ENCODE data around the gene RNF111.

RNF111 gene

GRCh38 chr15:59026207-59026606 lies 38.7 kb downstream of the RNF111 start:
- no peak overlapping the region for H3K9ac ChIP-seq (ENCODE audit: insufficient read length)
- no peaks in the 10 kb centered on the region for H3K9me3 ChIP-seq (ENCODE audit: low read depth, low read length)
- H3K36me3 ChIP-seq (ENCODE audit: insufficient read depth, low read length) = peaks cover 17% of the 10 kb centered on the region
- DNase-seq (ENCODE audit: low read depth, low spot score) = no peak
- no peak overlapping the region for H3K4me3 ChIP-seq
- no peak overlapping the region for H3K27ac ChIP-seq
- TF ChIP-seq EZH2 (IDR thresholded peaks at IDR 0.05) = no peak
- TF ChIP-seq POLR2AphosphoS5 (IDR thresholded peaks at IDR 0.05; ENCODE audit: borderline replicate concordance, low read depth, low read length) = no peak
- TF ChIP-seq FOXP2 (optimal IDR thresholded peaks at IDR 0.05; ENCODE audit: control extremely low read depth, extremely low read length, insufficient read depth) = no peak

GRCh38 chr15:59028387-59028955 lies 41.0 kb downstream of the RNF111 start:
- no peaks in the 10 kb centered on the region for H3K9me3 ChIP-seq (ENCODE audit: low read depth, low read length)
- peaks cover 33% of the 10 kb centered on the region for H3K36me3 ChIP-seq (ENCODE audit: insufficient read depth, low read length)
- no peak overlapping the region for H3K4me3 ChIP-seq
- no peak for DNase-seq (ENCODE audit: low read depth, low spot score)
- no peak overlapping the region for H3K27ac ChIP-seq
- H3K9ac ChIP-seq (ENCODE audit: insufficient read length) = no peak overlapping the region
- TF ChIP-seq FOXP2 (optimal IDR thresholded peaks at IDR 0.05; ENCODE audit: control extremely low read depth, extremely low read length, insufficient read depth) = no peak
- TF ChIP-seq EZH2 (IDR thresholded peaks at IDR 0.05) = no peak
- TF ChIP-seq POLR2AphosphoS5 (IDR thresholded peaks at IDR 0.05; ENCODE audit: borderline replicate concordance, low read depth, low read length) = no peak

- H3K4me3 ChIP-seq = no peak overlapping the region
- no peak overlapping the region for H3K9ac ChIP-seq (ENCODE audit: insufficient read length)
- no peak for DNase-seq (ENCODE audit: low read depth, low spot score)
- H3K9me3 ChIP-seq (ENCODE audit: low read depth, low read length) = no peaks in the 10 kb centered on the region
- TF ChIP-seq POLR2AphosphoS5 (IDR thresholded peaks at IDR 0.05; ENCODE audit: borderline replicate concordance, low read depth, low read length) = no peak
- TF ChIP-seq EZH2 (IDR thresholded peaks at IDR 0.05) = no peak
- TF ChIP-seq FOXP2 (optimal IDR thresholded peaks at IDR 0.05; ENCODE audit: control extremely low read depth, extremely low read length, insufficient read depth) = no peak
- peaks cover 42% of the 10 kb centered on the region for H3K36me3 ChIP-seq (ENCODE audit: insufficient read depth, low read length)
- H3K27ac ChIP-seq = no peak overlapping the region
Measured at GRCh38 chr15:59029554-59029953, 42.1 kb downstream of the RNF111 start.

- TF ChIP-seq POLR2AphosphoS5 (IDR thresholded peaks at IDR 0.05; ENCODE audit: borderline replicate concordance, low read depth, low read length) (no peak), EZH2 (IDR thresholded peaks at IDR 0.05) (no peak), FOXP2 (optimal IDR thresholded peaks at IDR 0.05; ENCODE audit: control extremely low read depth, extremely low read length, insufficient read depth) (no peak)
- no peak overlapping the region for H3K27ac ChIP-seq
- no peak overlapping the region for H3K9ac ChIP-seq (ENCODE audit: insufficient read length)
- H3K4me3 ChIP-seq = no peak overlapping the region
- H3K36me3 ChIP-seq (ENCODE audit: insufficient read depth, low read length) = peaks cover 50% of the 10 kb centered on the region
- no peaks in the 10 kb centered on the region for H3K9me3 ChIP-seq (ENCODE audit: low read depth, low read length)
- no peak for DNase-seq (ENCODE audit: low read depth, low spot score)
Measured at GRCh38 chr15:59035201-59035600, 47.7 kb downstream of the RNF111 start.

- Histone ChIP-seq H3K27ac (no peak overlapping the region), H3K9ac (ENCODE audit: insufficient read length) (no peak overlapping the region), H3K36me3 (ENCODE audit: insufficient read depth, low read length) (peaks cover 28% of the 10 kb centered on the region), H3K9me3 (ENCODE audit: low read depth, low read length) (no peaks in the 10 kb centered on the region), H3K4me3 (no peak overlapping the region)
- TF ChIP-seq EZH2 (IDR thresholded peaks at IDR 0.05) = no peak
- TF ChIP-seq FOXP2 (optimal IDR thresholded peaks at IDR 0.05; ENCODE audit: control extremely low read depth, extremely low read length, insufficient read depth) = no peak
- no peak for TF ChIP-seq POLR2AphosphoS5 (IDR thresholded peaks at IDR 0.05; ENCODE audit: borderline replicate concordance, low read depth, low read length)
- DNase-seq (ENCODE audit: low read depth, low spot score) = no peak
Measured at GRCh38 chr15:59039225-59039624, 51.8 kb downstream of the RNF111 start.

GRCh38 chr15:59042041-59042440 lies 54.6 kb downstream of the RNF111 start:
- no peak for TF ChIP-seq FOXP2 (optimal IDR thresholded peaks at IDR 0.05; ENCODE audit: control extremely low read depth, extremely low read length, insufficient read depth)
- no peak for TF ChIP-seq POLR2AphosphoS5 (IDR thresholded peaks at IDR 0.05; ENCODE audit: borderline replicate concordance, low read depth, low read length)
- no peak for TF ChIP-seq EZH2 (IDR thresholded peaks at IDR 0.05)

GRCh38 chr15:59048897-59049296 lies 61.4 kb downstream of the RNF111 start:
- Histone ChIP-seq H3K4me3 (no peak overlapping the region), H3K27ac (no peak overlapping the region), H3K9ac (ENCODE audit: insufficient read length) (no peak overlapping the region), H3K36me3 (ENCODE audit: insufficient read depth, low read length) (peaks cover 33% of the 10 kb centered on the region), H3K9me3 (ENCODE audit: low read depth, low read length) (peaks cover 6% of the 10 kb centered on the region; the same call in 1 of the 2 replicates)
- TF ChIP-seq FOXP2 (optimal IDR thresholded peaks at IDR 0.05; ENCODE audit: control extremely low read depth, extremely low read length, insufficient read depth) = no peak
- TF ChIP-seq POLR2AphosphoS5 (IDR thresholded peaks at IDR 0.05; ENCODE audit: borderline replicate concordance, low read depth, low read length) = no peak
- no peak for TF ChIP-seq EZH2 (IDR thresholded peaks at IDR 0.05)
- DNase-seq (ENCODE audit: low read depth, low spot score) = no peak

More at GRCh38 chr15:59042041-59042440, 54.6 kb downstream of the RNF111 start:
- Histone ChIP-seq H3K9me3 (ENCODE audit: low read depth, low read length) (no peaks in the 10 kb centered on the region), H3K4me3 (no peak overlapping the region), H3K27ac (no peak overlapping the region), H3K9ac (ENCODE audit: insufficient read length) (no peak overlapping the region), H3K36me3 (ENCODE audit: insufficient read depth, low read length) (peaks cover 17% of the 10 kb centered on the region)
- no peak for DNase-seq (ENCODE audit: low read depth, low spot score)

GRCh38 chr15:59051873-59052861 lies 64.7 kb downstream of the RNF111 start:
- Histone ChIP-seq H3K9ac (ENCODE audit: insufficient read length) (no peak overlapping the region), H3K36me3 (ENCODE audit: insufficient read depth, low read length) (peaks cover 53% of the 10 kb centered on the region), H3K4me3 (no peak overlapping the region), H3K27ac (no peak overlapping the region), H3K9me3 (ENCODE audit: low read depth, low read length) (peaks cover 6% of the 10 kb centered on the region; the same call in 1 of the 2 replicates)
- DNase-seq (ENCODE audit: low read depth, low spot score) = no peak
- TF ChIP-seq POLR2AphosphoS5 (IDR thresholded peaks at IDR 0.05; ENCODE audit: borderline replicate concordance, low read depth, low read length) = no peak
